IMR-90 (cell line): Measurements from ENCODE around the gene ITIH5. TPM values are rescaled to one million over a fixed set of nuclear protein-coding genes. Genes with fewer than 3 reads are reported as not detected.

Experiments
- ATAC-seq: fragments of 200-7000 bp; cut with Tn5 transposase; 2 replicates; pipeline ENCODE4 v1.9.1; 2020; ENCODE audit warnings: low read depth, mild to moderate bottlenecking, moderate library complexity
- BruUV-seq: library from RNA; stranded (reverse); fragments of 400-500 nt; replicated peaks from 2 replicates; lab custom pipeline; 2021; lab: Mats Ljungman, UMichigan
- CTCF ChIA-PET: fragments of 300-600 bp; formaldehyde crosslinking; extraction: SDS; loops from one replicate; lab custom pipeline; 2021; ENCODE audit warnings: antibody characterized with exemption; lab: Yijun Ruan, JAX
- POLR2A ChIA-PET: fragments of 300-600 bp; sonication (Branson Sonifier 250); formaldehyde crosslinking; loops from one replicate; lab custom pipeline; 2022; ENCODE audit warnings: antibody characterized with exemption; ENCODE audit not compliant: unreplicated experiment; lab: Charles Lee
- DNase-seq: peaks from one replicate; pipeline ENCODE4 v3.0.0; 2013
- H2AFZ ChIP-seq: replicated peaks from 2 replicates; pipeline ENCODE3; 2013; ENCODE audit warnings: low read length, mild to moderate bottlenecking; ENCODE audit not compliant: poor library complexity
- H2AK5ac ChIP-seq: 2 replicates; pipeline ENCODE4 v1.6.1; 2013; ENCODE audit warnings: low read depth, low read length, inconsistent platforms
- H2AK9ac ChIP-seq: replicated peaks from 2 replicates; pipeline ENCODE3; 2013; ENCODE audit warnings: mild to moderate bottlenecking, low read depth, low read length, moderate library complexity; ENCODE audit not compliant: poor library complexity
- H2BK120ac ChIP-seq: 2 replicates; pipeline ENCODE4 v1.6.1; 2013; ENCODE audit warnings: low read depth, low read length, inconsistent platforms
- H2BK15ac ChIP-seq: 3 replicates; pipeline ENCODE4 v1.6.1; 2013; ENCODE audit warnings: low read depth, low read length, inconsistent platforms
- H2BK20ac ChIP-seq: 2 replicates; pipeline ENCODE4 v1.6.1; 2013; ENCODE audit warnings: low read depth, mild to moderate bottlenecking, inconsistent platforms, low read length, moderate library complexity
- H2BK5ac ChIP-seq: 2 replicates; pipeline ENCODE4 v1.6.1; 2013; ENCODE audit warnings: mild to moderate bottlenecking, low read depth, low read length, inconsistent platforms; ENCODE audit not compliant: poor library complexity, severe bottlenecking
- H3K14ac ChIP-seq: replicated peaks from 2 replicates; pipeline ENCODE4 v1.6.1; 2013; ENCODE audit warnings: low read depth, low read length, inconsistent platforms
- H3K18ac ChIP-seq: 2 replicates; pipeline ENCODE4 v1.6.1; 2013; ENCODE audit warnings: low read depth, low read length, control low read depth
- H3K23ac ChIP-seq: 2 replicates; pipeline ENCODE4 v1.6.1; 2013; ENCODE audit warnings: low read depth, low read length, inconsistent platforms
- H3K27ac ChIP-seq: 2 replicates; pipeline ENCODE4 v1.5.1; 2013; ENCODE audit warnings: mild to moderate bottlenecking, control low read depth, low read length; ENCODE audit not compliant: insufficient read depth
- H3K27me3 ChIP-seq: 2 replicates; pipeline ENCODE4 v1.6.1; 2013; ENCODE audit warnings: low read length; ENCODE audit not compliant: control insufficient read depth, insufficient read depth
- H3K36me3 ChIP-seq: 2 replicates; pipeline ENCODE4 v1.6.1; 2013; ENCODE audit warnings: low read length, mixed read lengths; ENCODE audit not compliant: control insufficient read depth, insufficient read depth
- H3K4ac ChIP-seq: 2 replicates; pipeline ENCODE4 v1.6.1; 2013; ENCODE audit warnings: low read depth, low read length, inconsistent platforms
- H3K4me1 ChIP-seq: 2 replicates; pipeline ENCODE4 v1.6.1; 2013; ENCODE audit warnings: low read length, mixed read lengths; ENCODE audit not compliant: control insufficient read depth, insufficient read depth
- H3K4me2 ChIP-seq: 2 replicates; pipeline ENCODE4 v1.6.1; 2013; ENCODE audit warnings: low read depth, mild to moderate bottlenecking, control low read depth, low read length, moderate library complexity
- H3K4me3 ChIP-seq: 2 replicates; pipeline ENCODE4 v1.5.1; 2013; ENCODE audit warnings: low read depth, mild to moderate bottlenecking, control low read depth, low read length, moderate library complexity; ENCODE audit not compliant: insufficient read depth
- H3K56ac ChIP-seq: 2 replicates; pipeline ENCODE4 v1.6.1; 2013; ENCODE audit warnings: low read length, inconsistent platforms; ENCODE audit not compliant: insufficient read depth; ENCODE audit errors: extremely low read depth
- H3K79me1 ChIP-seq, 2 experiments: 2 replicates each; pipeline ENCODE4 v1.6.1; 2013; ENCODE audit warnings: low read length in 2 of 2, inconsistent platforms in 1 of 2, low read depth in 1 of 2
- H3K9ac ChIP-seq: 2 replicates; pipeline ENCODE4 v1.6.1; 2013; ENCODE audit warnings: low read depth, low read length, control low read depth
- H3K9me1 ChIP-seq: 2 replicates; pipeline ENCODE4 v1.6.1; 2013; ENCODE audit warnings: low read length, inconsistent platforms; ENCODE audit not compliant: insufficient read depth
- H3K9me3 ChIP-seq: 2 replicates; pipeline ENCODE4 v1.6.1; 2013; ENCODE audit warnings: low read length; ENCODE audit not compliant: control insufficient read depth, insufficient read depth
- H4K20me1 ChIP-seq: 2 replicates; pipeline ENCODE4 v1.6.1; 2013; ENCODE audit warnings: low read length, inconsistent platforms; ENCODE audit not compliant: insufficient read depth
- H4K5ac ChIP-seq: 2 replicates; pipeline ENCODE4 v1.6.1; 2013; ENCODE audit warnings: mild to moderate bottlenecking, low read depth, low read length, control low read depth
- H4K8ac ChIP-seq, 2 experiments: 2 replicates each; pipeline ENCODE4 v1.6.1; 2013; ENCODE audit warnings: low read depth in 2 of 2, low read length in 2 of 2, control low read depth in 1 of 2, inconsistent platforms in 1 of 2
- H4K91ac ChIP-seq: 2 replicates; pipeline ENCODE4 v1.6.1; 2013; ENCODE audit warnings: low read depth, low read length, inconsistent platforms; ENCODE audit not compliant: insufficient read depth
- BHLHE40 ChIP-seq: fragments of 150-350 bp; IDR thresholded peaks from 2 replicates; pipeline ENCODE4 v1.6.1; 2016; ENCODE audit warnings: mild to moderate bottlenecking, low read depth, low read length
- CHD1 ChIP-seq: IDR thresholded peaks from 2 replicates; pipeline ENCODE4 v1.6.1; 2012; ENCODE audit warnings: low read depth, low read length, improper control_type of control experiment
- ELK1 ChIP-seq: fragments of 150-350 bp; IDR thresholded peaks from 2 replicates; pipeline ENCODE4 v1.6.1; 2016; ENCODE audit warnings: low read depth, mild to moderate bottlenecking, low read length, moderate library complexity, borderline replicate concordance
- MAZ ChIP-seq: IDR thresholded peaks from 2 replicates; pipeline ENCODE4 v1.6.1; 2012; ENCODE audit warnings: low read depth, mild to moderate bottlenecking, low read length, improper control_type of control experiment, moderate library complexity, borderline replicate concordance
- NFE2L2 ChIP-seq: fragments of 150-350 bp; IDR thresholded peaks from 2 replicates; pipeline ENCODE4 v1.6.1; 2016; ENCODE audit warnings: low read depth, mild to moderate bottlenecking, low read length
- RAD21 ChIP-seq: IDR thresholded peaks from 2 replicates; pipeline ENCODE4 v1.6.1; 2012; ENCODE audit warnings: low read length, improper control_type of control experiment
- RCOR1 ChIP-seq: IDR thresholded peaks from 2 replicates; pipeline ENCODE4 v1.6.1; 2012; ENCODE audit warnings: mild to moderate bottlenecking, low read length, improper control_type of control experiment; ENCODE audit not compliant: insufficient replicate concordance
- RFX5 ChIP-seq: IDR thresholded peaks from 2 replicates; pipeline ENCODE4 v1.8.0; 2012; ENCODE audit warnings: low read depth, mild to moderate bottlenecking, low read length, moderate library complexity
- USF2 ChIP-seq: fragments of 150-350 bp; IDR thresholded peaks from 2 replicates; pipeline ENCODE4 v1.6.1; 2017; ENCODE audit warnings: mild to moderate bottlenecking, antibody characterized with exemption, low read length, low read depth
- WGBS, 2 experiments: methylation state at CpG; one replicate each; pipeline versions ENCODE4 v1.1.5 to v1.1.7; 2013; ENCODE audit warnings: missing lambda C conversion rate in 2 of 2; ENCODE audit not compliant: insufficient read length in 1 of 2; ENCODE audit errors: extremely low coverage in 2 of 2; 5-methylcytosine and 5-hydroxymethylcytosine counted together
- dilution Hi-C: fragments of 300-500 bp; cut with HindIII; formaldehyde crosslinking; loops from one replicate; pipeline ENCODE4 v1.14.3; 2018; ENCODE audit warnings: low sequenced_read_pairs; ENCODE audit not compliant: unreplicated experiment
- in situ Hi-C: fragments of 300-500 bp; cut with MboI; formaldehyde crosslinking; loops from 3 replicates; pipeline ENCODE4 v1.14.3; 2019; ENCODE audit warnings: low sequenced_read_pairs, inconsistent platforms, mixed read lengths
- intact Hi-C: fragments of 100-400 bp; cut with micrococcal nuclease; formaldehyde crosslinking; loops from 2 replicates; pipeline ENCODE4 v1.10.0; 2022
- polyA plus RNA-seq, 3 experiments: library from polyadenylated mRNA; depleted of rRNA; stranded (reverse); fragments of >200 nt; gene quantifications; 2 replicates each; pipeline ENCODE4 v1.2.3, GENCODE V29; 2012; ENCODE audit warnings: low replicate concordance in 1 of 3
- total RNA-seq: library from RNA; depleted of rRNA; stranded (reverse); fragments of >200 nt; gene quantifications from 2 replicates; pipeline ENCODE4 v1.2.3, GENCODE V29; 2012

The ITIH5 gene
- total and polyA plus RNA-seq, 2 of the 4 experiments (the other 2 are of a cell fraction) = under 0.01 to 0.07 TPM

- H3K9me1 ChIP-seq = no peaks in the 10 kb centered on the region
- H3K4me3 ChIP-seq = no peak overlapping the region
- no peak overlapping the region for H2BK15ac ChIP-seq
- no peak overlapping the region for H4K5ac ChIP-seq
- no peak for ATAC-seq
- no peak overlapping the region for H2BK20ac ChIP-seq
- H2BK5ac ChIP-seq = no peak overlapping the region
- H2AK9ac ChIP-seq = no peak overlapping the region
- H2AFZ ChIP-seq = no peak overlapping the region
- H4K91ac ChIP-seq = no peak overlapping the region
- H3K4ac ChIP-seq = no peak overlapping the region
- H3K9ac ChIP-seq = no peak overlapping the region
- H3K4me1 ChIP-seq = no peaks in the 10 kb centered on the region
- dilution Hi-C loops (no loop called here), intact Hi-C loops (no loop called here), in situ Hi-C loops (no loop called here)
- H2AK5ac ChIP-seq = no peak overlapping the region
- POLR2A ChIA-PET = no interaction called here
- no peaks in the 10 kb centered on the region for H4K20me1 ChIP-seq
- no CpG with 5 or more reads among the region's 1 CpG for WGBS, 2 experiments
- H3K27me3 ChIP-seq = no peaks in the 10 kb centered on the region; the same call in 1 of the 2 replicates
- H3K79me1 ChIP-seq = no peaks in the 10 kb centered on the region
- CTCF ChIA-PET = no interaction called here
- no peaks in the 10 kb centered on the region for H3K36me3 ChIP-seq
- H3K14ac ChIP-seq = no peak overlapping the region
- no peak overlapping the region for H3K18ac ChIP-seq
- H3K23ac ChIP-seq = no peak overlapping the region
- no TSS peak for BruUV-seq
- H3K9me3 ChIP-seq = 0 out of 2 replicates have a peak, but pooled peaks cover 2% of the 10 kb centered on the region
- H3K27ac ChIP-seq = no peak overlapping the region
- DNase-seq = no peak
- H2BK120ac ChIP-seq = no peak overlapping the region
- TF ChIP-seq ELK1 (no peak), BHLHE40 (no peak), NFE2L2 (no peak), RCOR1 (no peak), RFX5 (no peak), USF2 (no peak), RAD21 (no peak), MAZ (no peak), CHD1 (no peak)
- H3K4me2 ChIP-seq = no peak overlapping the region
- no peak overlapping the region for H4K8ac ChIP-seq
- no peak overlapping the region for H3K56ac ChIP-seq
These were observed 43.7 kb upstream of the ITIH5 start for GRCh38 chr10:7710446-7710845.
